ENCODE measurements around the gene BEAN1.

- no peak for TF ChIP-seq CTCF (tag by site-specific recombination; IDR thresholded peaks at IDR 0.05)
- no peak for TF ChIP-seq ZBTB49 (tag by site-specific recombination; IDR thresholded peaks at IDR 0.05; ENCODE audit: low read depth)
- no peak for TF ChIP-seq ZNF707 (tag by site-specific recombination; IDR thresholded peaks at IDR 0.05)
- TF ChIP-seq ZNF449 (tag by site-specific recombination; IDR thresholded peaks at IDR 0.05) = no peak
- TF ChIP-seq SETDB1 (IDR thresholded peaks at IDR 0.05; ENCODE audit: insufficient read length, low read length) = no peak
- no peak for TF ChIP-seq KLF8 (tag by site-specific recombination; IDR thresholded peaks at IDR 0.05)
Observed at GRCh38 chr16:66395806-66396555, 31.1 kb upstream of the BEAN1 start.

All from HEK293 (cell line).